NCI-H2171 (cell line): ENCODE results near the gene MGAT1.
"Not testable (repeated sequence)": the region's sequence is repeated elsewhere in the genome, so short reads cannot be mapped to it uniquely, and the experiment has no call there.

ENCODE experiments used
- DNase-seq: peaks from one replicate; lab custom pipeline; 2025; lab: John Stamatoyannopoulos, UW

Gene MGAT1

GRCh38 chr5:180802325-180803180 lies at the start of gene MGAT1:
Gene MGAT1 (minus strand): TSS chr5:180802806. CDS start chr5:180792971, 9,835 bp downstream.
- DNase-seq, result peak; percentile 16

- DNase-seq, result no peak
Measured at GRCh38 chr5:180850434-180851078, 48.0 kb upstream of the MGAT1 start.

GRCh38 chr5:180849827-180850226 lies 47.2 kb upstream of the MGAT1 start:
- DNase-seq, result no peak

- DNase-seq, result no peak
Measured at GRCh38 chr5:180848878-180849277, 46.3 kb upstream of the MGAT1 start.

GRCh38 chr5:180848265-180848664 lies 45.7 kb upstream of the MGAT1 start:
- DNase-seq, result no peak

GRCh38 chr5:180847026-180847425 lies 44.4 kb upstream of the MGAT1 start:
- DNase-seq, result no peak

- DNase-seq, result no peak
Measured at GRCh38 chr5:180844858-180845257, 42.3 kb upstream of the MGAT1 start.

- DNase-seq, result no peak
Measured at GRCh38 chr5:180844432-180844831, 41.8 kb upstream of the MGAT1 start.

GRCh38 chr5:180839935-180840334 lies 37.3 kb upstream of the MGAT1 start:
- DNase-seq, result no peak

- DNase-seq, result no peak
Measured at GRCh38 chr5:180839227-180839626, 36.6 kb upstream of the MGAT1 start.

GRCh38 chr5:180837478-180837877 lies 34.9 kb upstream of the MGAT1 start:
- no peak for DNase-seq

- DNase-seq, result no peak
Measured at GRCh38 chr5:180832638-180833068, 30.0 kb upstream of the MGAT1 start.

GRCh38 chr5:180831139-180832093 lies 28.8 kb upstream of the MGAT1 start:
- DNase-seq, result peak; percentile 25

- DNase-seq, result no peak
Measured at GRCh38 chr5:180830253-180831138, 27.9 kb upstream of the MGAT1 start.

GRCh38 chr5:180829726-180830125 lies 27.1 kb upstream of the MGAT1 start:
- no peak for DNase-seq

GRCh38 chr5:180828756-180829531 lies 26.3 kb upstream of the MGAT1 start:
- not testable (repeated sequence) for DNase-seq

GRCh38 chr5:180827374-180827773 lies 24.8 kb upstream of the MGAT1 start:
- not testable (repeated sequence) for DNase-seq

GRCh38 chr5:180825768-180826525 lies 23.3 kb upstream of the MGAT1 start:
- DNase-seq, result no peak

GRCh38 chr5:180824630-180825476 lies 22.2 kb upstream of the MGAT1 start:
- DNase-seq, result no peak
